ENCODE measurements around the gene MYL6B. TPM values are rescaled to one million over a fixed set of nuclear protein-coding genes. Genes with fewer than 3 reads are reported as not detected.
"Not testable (repeated sequence)": the region's sequence is repeated elsewhere in the genome, so short reads cannot be mapped to it uniquely, and the experiment has no call there.

MYL6B gene
- total and polyA plus RNA-seq, 8 donors: 32.6 to 193 (median 161) TPM

- DNase-seq (peak; percentile 80 to 95 (median 89)), ATAC-seq (peak; percentile 74)
- peak in 1 of 2 donors; percentile 10 for TF ChIP-seq CTCF (IDR thresholded peaks at IDR 0.05)
- H3K27ac ChIP-seq: peak overlapping the region; percentile 88 to 94
- H3K4me3 ChIP-seq: peak overlapping the region; percentile 61 to 83
- peaks cover 10 to 29% of the 10 kb centered on the region in 2 donors for H3K4me1 ChIP-seq
- H3K36me3 ChIP-seq: peaks cover 0 to 18% of the 10 kb centered on the region in 2 donors
- no peaks in the 10 kb centered on the region for H3K9me3 ChIP-seq
- intact Hi-C loops (cut with DNase I): loop anchor here in 1 of 2 donors (5.0 kb wide), 1 partner anchor 68 kb away; no protein-coding TSS in a partner anchor
- H3K27me3 ChIP-seq: no peaks in the 10 kb centered on the region
Measured at GRCh38 chr12:56189918-56190694, 37.7 kb downstream of the MYL6B start.

DNA sequence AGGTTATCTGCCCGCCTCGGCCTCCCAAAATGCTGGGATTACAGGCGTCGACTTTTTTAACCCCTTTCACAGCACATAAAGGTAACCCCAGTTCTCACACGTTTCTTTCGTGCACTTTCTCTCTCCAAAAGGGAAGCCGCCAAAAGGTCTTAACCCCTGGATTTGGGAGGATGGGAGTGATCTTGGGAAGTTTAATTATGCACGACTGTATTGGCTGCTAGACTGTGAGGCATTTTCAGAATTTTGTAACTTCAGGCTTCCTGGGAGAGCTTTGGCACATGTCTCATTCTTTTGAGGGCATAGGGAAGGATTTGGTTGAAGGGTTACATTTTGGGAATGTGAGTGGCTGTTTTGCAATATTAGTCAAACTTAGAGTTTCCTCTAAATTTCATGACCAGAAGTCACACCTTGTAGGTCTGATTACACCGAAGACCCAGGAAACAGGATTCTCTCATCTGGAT, 38.3 kb downstream of the MYL6B start:
- H3K4me3 ChIP-seq: peak overlapping the region; percentile 61 to 83
- intact Hi-C loops (cut with DNase I): no loop called here
- peaks cover 10 to 29% of the 10 kb centered on the region in 2 donors for H3K4me1 ChIP-seq
- ATAC-seq (no peak), DNase-seq (no peak)
- no peak for TF ChIP-seq CTCF (IDR thresholded peaks at IDR 0.05)
- no peaks in the 10 kb centered on the region for H3K27me3 ChIP-seq
- H3K9me3 ChIP-seq: no peaks in the 10 kb centered on the region
- H3K36me3 ChIP-seq: peaks cover 0 to 12% of the 10 kb centered on the region in 2 donors
- H3K27ac ChIP-seq: peak overlapping the region; percentile 88 to 94

GRCh38 chr12:56192582-56192981, 40.2 kb downstream of the MYL6B start:
- intact Hi-C loops (cut with DNase I): no loop called here
- no peak for ATAC-seq
- Histone ChIP-seq H3K27me3 (no peaks in the 10 kb centered on the region), H3K9me3 (no peaks in the 10 kb centered on the region), H3K4me1 (peaks cover 8 to 19% of the 10 kb centered on the region in 2 donors), H3K4me3 (no peak overlapping the region), H3K27ac (no peak overlapping the region), H3K36me3 (no peaks in the 10 kb centered on the region)
- DNase-seq: no peak
- no peak for TF ChIP-seq CTCF (IDR thresholded peaks at IDR 0.05)

DNA sequence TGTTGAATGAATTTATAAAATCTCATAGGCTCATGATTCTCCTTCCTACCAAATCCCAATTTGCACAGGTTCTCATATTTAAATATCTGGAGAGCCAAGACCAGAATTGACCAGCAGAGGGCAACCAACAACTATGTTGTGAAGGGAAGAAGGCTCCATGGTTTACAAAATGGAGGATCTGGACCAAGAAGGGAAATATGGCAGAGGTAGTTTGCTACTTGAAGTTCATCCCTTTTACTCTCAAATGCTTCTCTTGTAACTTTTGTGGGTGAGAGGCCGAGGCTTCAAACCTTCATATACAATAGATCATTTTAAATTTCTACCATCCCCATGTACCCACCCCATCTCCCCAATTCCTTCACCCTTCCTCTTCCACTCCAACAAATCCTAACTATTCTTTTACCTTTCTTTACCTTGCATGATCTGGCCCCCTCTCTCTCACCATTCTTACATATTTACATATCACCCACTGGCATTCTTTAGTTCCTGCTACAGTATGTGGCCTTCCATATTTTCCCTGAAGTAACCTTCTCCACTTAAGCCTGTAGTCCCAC, 40.7 kb downstream of the MYL6B start:
- Histone ChIP-seq H3K4me3 (no peak overlapping the region), H3K36me3 (no peaks in the 10 kb centered on the region), H3K27me3 (no peaks in the 10 kb centered on the region), H3K9me3 (no peaks in the 10 kb centered on the region), H3K4me1 (peaks cover 3 to 14% of the 10 kb centered on the region in 2 donors), H3K27ac (no peak overlapping the region)
- DNase-seq (peak in 3 of 4 donors; percentile 66 to 84 (median 66)), ATAC-seq (peak; percentile 31)
- intact Hi-C loops (cut with DNase I): no loop called here
- peak; percentile 75 to 84 for TF ChIP-seq CTCF (IDR thresholded peaks at IDR 0.05)

- H3K36me3 ChIP-seq; H3K9me3 ChIP-seq; H3K4me3 ChIP-seq; H3K4me1 ChIP-seq; intact Hi-C loops (cut with DNase I); DNase-seq; H3K27me3 ChIP-seq: not testable (repeated sequence)
- ATAC-seq: peak; percentile 64
- peak overlapping the region in 1 of 2 donors; percentile 11 for H3K27ac ChIP-seq
Measured at GRCh38 chr12:56196818-56197550, 44.6 kb downstream of the MYL6B start.

All from left lung (tissue), 10 donors.